OCI-LY1 (cell line): ENCODE measurements around the gene COQ2.

ENCODE experiments used
- H2AFZ ChIP-seq: fragments of 200-600 bp; sonication (generic), shearing (Covaris generic); 2 replicates; pipeline ENCODE4 v1.6.0; 2014; ENCODE audit warnings: antibody characterized with exemption, mild to moderate bottlenecking, low read length
- H3F3A ChIP-seq: fragments of 200-600 bp; sonication (generic), shearing (Covaris generic); 2 replicates; pipeline ENCODE4 v1.6.0; 2014; ENCODE audit warnings: mild to moderate bottlenecking, antibody characterized with exemption, low read length, moderate library complexity; ENCODE audit not compliant: insufficient read depth
- H3K27ac ChIP-seq: fragments of 200-600 bp; sonication (generic); 2 replicates; pipeline ENCODE4 v1.5.1; 2014; ENCODE audit warnings: low read length, mixed run types, mild to moderate bottlenecking, low read depth; ENCODE audit not compliant: poor library complexity, severe bottlenecking
- H3K27me3 ChIP-seq: fragments of 200-600 bp; sonication (generic); 2 replicates; pipeline ENCODE4 v1.6.0; 2014; ENCODE audit warnings: antibody characterized with exemption, mild to moderate bottlenecking, low read length, moderate library complexity; ENCODE audit not compliant: insufficient read depth
- H3K36me3 ChIP-seq: fragments of 200-600 bp; sonication (generic); 2 replicates; pipeline ENCODE4 v1.6.1; 2014; ENCODE audit warnings: mild to moderate bottlenecking, antibody characterized with exemption, low read length, moderate library complexity, mixed read lengths; ENCODE audit not compliant: insufficient read depth
- H3K4me1 ChIP-seq: fragments of 200-600 bp; sonication (generic); 2 replicates; pipeline ENCODE4 v1.5.1; 2014; ENCODE audit warnings: mild to moderate bottlenecking, low read length, moderate library complexity; ENCODE audit not compliant: insufficient read depth, severe bottlenecking
- H3K4me2 ChIP-seq: fragments of 200-600 bp; sonication (generic), shearing (Covaris generic); 2 replicates; pipeline ENCODE4 v1.6.1; 2014; ENCODE audit warnings: low read length
- H3K4me3 ChIP-seq: fragments of 200-600 bp; sonication (generic); 2 replicates; pipeline ENCODE4 v1.5.1; 2014; ENCODE audit warnings: low read length, low read depth, mild to moderate bottlenecking, mixed read lengths; ENCODE audit not compliant: poor library complexity, severe bottlenecking
- H3K79me2 ChIP-seq: fragments of 200-600 bp; shearing (Covaris generic); 2 replicates; pipeline ENCODE4 v1.6.1; 2016; ENCODE audit warnings: mixed run types, low read length, mixed read lengths; ENCODE audit not compliant: insufficient read depth
- H3K9ac ChIP-seq: fragments of 200-600 bp; sonication (generic), shearing (Covaris generic); 2 replicates; pipeline ENCODE4 v1.6.1; 2014; ENCODE audit warnings: mild to moderate bottlenecking, low read length, mixed read lengths
- H3K9me2 ChIP-seq: fragments of 200-600 bp; sonication (generic), shearing (Covaris generic); 2 replicates; pipeline ENCODE4 v1.6.1; 2014; ENCODE audit warnings: low read depth, mild to moderate bottlenecking, low read length, mixed read lengths
- H3K9me3 ChIP-seq: fragments of 200-600 bp; shearing (Covaris generic); 2 replicates; pipeline ENCODE4 v1.6.1; 2014; ENCODE audit warnings: low read length, mixed read lengths
- H4K20me1 ChIP-seq: fragments of 200-600 bp; sonication (generic), shearing (Covaris generic); 2 replicates; pipeline ENCODE4 v1.6.0; 2016; ENCODE audit warnings: mild to moderate bottlenecking, low read length; ENCODE audit not compliant: insufficient read depth
- EZH2 ChIP-seq: fragments of 200-600 bp; sonication (generic), shearing (Covaris generic); IDR thresholded peaks from 2 replicates; pipeline ENCODE4 v1.8.0; 2017; ENCODE audit warnings: borderline replicate concordance, mixed run types, mild to moderate bottlenecking, antibody characterized with exemption, low read length, moderate library complexity, mixed read lengths
- TF ChIP-seq, protein P1 (sequence below): fragments of 200-600 bp; sonication (generic), shearing (Covaris generic); IDR thresholded peaks from 2 replicates; pipeline ENCODE4 v1.5.1; 2017; ENCODE audit warnings: mild to moderate bottlenecking, antibody characterized with exemption, low read length, moderate library complexity, mixed read lengths

Gene COQ2

DNA sequence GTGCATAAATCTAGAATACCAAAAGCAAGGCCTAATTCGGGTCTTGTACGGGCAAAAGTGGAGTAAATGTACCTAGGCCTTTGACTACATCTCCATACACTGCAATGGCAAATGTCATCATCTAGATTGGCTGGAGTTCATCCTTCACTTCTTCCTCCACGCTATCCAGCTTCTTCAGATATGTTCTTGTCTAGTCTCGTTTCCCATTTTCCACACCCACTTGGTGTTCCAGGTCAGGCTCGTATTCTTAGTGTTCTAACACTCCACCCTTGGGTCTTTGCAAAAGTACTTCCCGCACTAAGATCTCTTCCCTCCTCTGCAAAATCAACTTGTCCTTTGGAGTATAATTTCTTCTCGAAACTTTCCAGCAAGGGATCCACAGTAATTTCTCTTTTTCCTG, 1.4 kb downstream of the COQ2 start:
- H3K9me2 ChIP-seq = no peaks in the 10 kb centered on the region
- TF ChIP-seq EZH2 = no peak
- TF ChIP-seq, protein P1, sequence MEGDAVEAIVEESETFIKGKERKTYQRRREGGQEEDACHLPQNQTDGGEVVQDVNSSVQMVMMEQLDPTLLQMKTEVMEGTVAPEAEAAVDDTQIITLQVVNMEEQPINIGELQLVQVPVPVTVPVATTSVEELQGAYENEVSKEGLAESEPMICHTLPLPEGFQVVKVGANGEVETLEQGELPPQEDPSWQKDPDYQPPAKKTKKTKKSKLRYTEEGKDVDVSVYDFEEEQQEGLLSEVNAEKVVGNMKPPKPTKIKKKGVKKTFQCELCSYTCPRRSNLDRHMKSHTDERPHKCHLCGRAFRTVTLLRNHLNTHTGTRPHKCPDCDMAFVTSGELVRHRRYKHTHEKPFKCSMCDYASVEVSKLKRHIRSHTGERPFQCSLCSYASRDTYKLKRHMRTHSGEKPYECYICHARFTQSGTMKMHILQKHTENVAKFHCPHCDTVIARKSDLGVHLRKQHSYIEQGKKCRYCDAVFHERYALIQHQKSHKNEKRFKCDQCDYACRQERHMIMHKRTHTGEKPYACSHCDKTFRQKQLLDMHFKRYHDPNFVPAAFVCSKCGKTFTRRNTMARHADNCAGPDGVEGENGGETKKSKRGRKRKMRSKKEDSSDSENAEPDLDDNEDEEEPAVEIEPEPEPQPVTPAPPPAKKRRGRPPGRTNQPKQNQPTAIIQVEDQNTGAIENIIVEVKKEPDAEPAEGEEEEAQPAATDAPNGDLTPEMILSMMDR = no peak
- no peak overlapping the region for H3K9ac ChIP-seq
- H4K20me1 ChIP-seq = no peaks in the 10 kb centered on the region
- no peak overlapping the region for H3K27ac ChIP-seq
- H2AFZ ChIP-seq = no peak overlapping the region
- 0 out of 2 replicates have a peak, but pooled peaks cover 5% of the 10 kb centered on the region for H3K79me2 ChIP-seq
- H3K27me3 ChIP-seq = no peaks in the 10 kb centered on the region
- H3K4me2 ChIP-seq = peak overlapping the region; percentile 89
- H3K36me3 ChIP-seq = no peaks in the 10 kb centered on the region
- peaks cover 32% of the 10 kb centered on the region for H3K4me1 ChIP-seq
- H3K9me3 ChIP-seq = no peaks in the 10 kb centered on the region
- no peaks in the 10 kb centered on the region for H3F3A ChIP-seq
- peak overlapping the region; percentile 75 for H3K4me3 ChIP-seq

DNA sequence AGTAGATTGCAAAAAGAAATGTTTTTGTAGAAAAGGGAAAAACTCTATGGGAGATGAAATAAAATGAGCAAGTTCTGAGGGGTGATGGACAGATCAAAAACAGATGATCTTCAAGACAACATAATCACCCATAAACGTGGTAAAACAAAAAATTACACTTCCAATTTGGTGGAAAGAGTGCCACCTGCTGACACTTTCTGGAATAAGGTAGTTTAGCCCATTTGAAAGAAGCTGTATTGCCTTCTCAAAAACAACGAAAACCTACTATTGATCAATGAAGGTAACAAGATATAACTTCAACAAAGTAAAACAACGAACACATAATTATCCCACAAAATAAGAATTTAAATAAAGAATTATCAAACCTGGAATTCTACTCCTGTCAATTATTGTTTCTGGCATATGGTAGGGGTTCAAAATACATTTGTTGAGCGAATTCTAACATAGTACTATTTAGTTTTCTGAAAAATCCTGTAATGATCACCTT, 2.5 kb downstream of the COQ2 start:
- TF ChIP-seq EZH2 = no peak
- TF ChIP-seq, protein P1 = peak; percentile 72
- H3K27me3 ChIP-seq = no peaks in the 10 kb centered on the region
- H3K9me2 ChIP-seq = no peaks in the 10 kb centered on the region
- H2AFZ ChIP-seq = no peak overlapping the region
- no peaks in the 10 kb centered on the region for H3F3A ChIP-seq
- no peaks in the 10 kb centered on the region for H4K20me1 ChIP-seq
- H3K27ac ChIP-seq = no peak overlapping the region
- no peaks in the 10 kb centered on the region for H3K9me3 ChIP-seq
- H3K36me3 ChIP-seq = no peaks in the 10 kb centered on the region
- H3K4me1 ChIP-seq = peaks cover 32% of the 10 kb centered on the region
- H3K4me3 ChIP-seq = no peak overlapping the region
- peak overlapping the region; percentile 24 for H3K4me2 ChIP-seq
- no peak overlapping the region; the same call in 1 of the 2 replicates for H3K9ac ChIP-seq
- H3K79me2 ChIP-seq = 0 out of 2 replicates have a peak, but pooled peaks cover 5% of the 10 kb centered on the region

DNA sequence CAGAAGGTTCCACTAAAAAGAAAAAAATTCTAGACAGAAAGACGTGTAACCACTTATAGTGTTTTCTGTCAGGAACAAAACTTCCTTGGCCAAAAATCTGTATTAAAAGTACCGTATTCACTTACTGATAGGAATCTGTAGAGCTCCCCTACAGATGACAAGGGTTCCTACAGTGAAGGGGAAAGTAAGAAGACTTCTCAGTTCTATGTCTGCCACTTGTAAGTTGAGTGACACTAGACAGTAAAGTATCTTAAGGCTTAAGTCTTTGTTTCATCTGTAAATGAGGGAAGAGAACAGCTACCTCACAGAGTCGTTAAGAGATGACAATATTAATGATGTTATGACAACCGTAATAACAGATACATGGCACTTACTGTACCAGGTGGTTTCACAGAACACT, 3.3 kb downstream of the COQ2 start:
- H2AFZ ChIP-seq = no peak overlapping the region
- no peak overlapping the region for H3K27ac ChIP-seq

More for the DNA sequence above, 3.3 kb downstream of the COQ2 start:
- Histone ChIP-seq H3K4me3 (no peak overlapping the region), H3K79me2 (0 out of 2 replicates have a peak, but pooled peaks cover 5% of the 10 kb centered on the region), H3K4me1 (peaks cover 32% of the 10 kb centered on the region), H3K9ac (no peak overlapping the region), H3K9me2 (no peaks in the 10 kb centered on the region), H3K36me3 (no peaks in the 10 kb centered on the region), H3K27me3 (no peaks in the 10 kb centered on the region), H4K20me1 (no peaks in the 10 kb centered on the region), H3K4me2 (0 out of 2 replicates have a peak overlapping the region, but pooled peaks have one; percentile 24), H3K9me3 (no peaks in the 10 kb centered on the region), H3F3A (no peaks in the 10 kb centered on the region)
- TF ChIP-seq EZH2 = no peak
- TF ChIP-seq, protein P1 = no peak
